WTC11 (cell line): Measurements from ENCODE around the gene KIF22.

ENCODE experiments used
- CTCF ChIP-seq: fragments of 200-600 bp; IDR thresholded peaks from 2 replicates; pipeline ENCODE4 v1.8.0; 2022; ENCODE audit warnings: antibody characterized with exemption
- HMGXB4 ChIP-seq: sonication (generic); formaldehyde crosslinking; IDR thresholded peaks from 2 replicates; pipeline ENCODE4 v1.8.1; 2023; ENCODE audit warnings: mild to moderate bottlenecking, moderate library complexity, missing genetic modification reagents
- IRF1 ChIP-seq: sonication (generic); formaldehyde crosslinking; IDR thresholded peaks from 2 replicates; pipeline ENCODE4 v1.8.0; 2023; ENCODE audit warnings: missing genetic modification reagents
- JUN ChIP-seq: sonication (generic); formaldehyde crosslinking; IDR thresholded peaks from 2 replicates; pipeline ENCODE4 v1.8.0; 2023; ENCODE audit warnings: mild to moderate bottlenecking, missing genetic modification reagents
- NR1H2 ChIP-seq: sonication (generic); formaldehyde crosslinking; IDR thresholded peaks from 2 replicates; pipeline ENCODE4 v1.9.0; 2021; ENCODE audit warnings: mild to moderate bottlenecking, moderate library complexity, missing genetic modification reagents
- NR3C1 ChIP-seq: sonication (generic); formaldehyde crosslinking; conservative IDR thresholded peaks from 2 replicates; pipeline ENCODE4 v1.8.1; 2023; ENCODE audit warnings: low read depth, mild to moderate bottlenecking, missing genetic modification reagents
- PRDM15 ChIP-seq: sonication (generic); formaldehyde crosslinking; IDR thresholded peaks from 2 replicates; pipeline ENCODE4 v1.8.0; 2022; ENCODE audit warnings: missing genetic modification reagents
- USF2 ChIP-seq: sonication (generic); formaldehyde crosslinking; IDR thresholded peaks from 2 replicates; pipeline ENCODE4 v1.8.1; 2023; ENCODE audit warnings: mild to moderate bottlenecking, missing genetic modification reagents, moderate library complexity
- ZNF121 ChIP-seq: sonication (generic); formaldehyde crosslinking; IDR thresholded peaks from 2 replicates; pipeline ENCODE4 v1.8.0; 2023; ENCODE audit warnings: missing genetic modification reagents
- ZNF317 ChIP-seq: sonication (generic); formaldehyde crosslinking; IDR thresholded peaks from 2 replicates; pipeline ENCODE4 v1.8.1; 2023; ENCODE audit warnings: low read depth, mild to moderate bottlenecking, moderate library complexity, missing genetic modification reagents, borderline replicate concordance
- ZSCAN18 ChIP-seq: fragments of 250-450 bp; sonication (Bioruptor Pico); IDR thresholded peaks from 2 replicates; pipeline ENCODE4 v2.1.2; 2022; ENCODE audit warnings: mild to moderate bottlenecking, moderate library complexity

GRCh38 chr16:29769507-29769906 lies 21.0 kb upstream of the KIF22 start:
- TF ChIP-seq CTCF = no peak
- TF ChIP-seq HMGXB4 (CRISPR knock-in tag) = no peak
- TF ChIP-seq ZNF121 (CRISPR knock-in tag) = no peak
- TF ChIP-seq ZNF317 = no peak
- no peak for TF ChIP-seq JUN (CRISPR knock-in tag)
- TF ChIP-seq PRDM15 (CRISPR knock-in tag) = no peak
- TF ChIP-seq NR3C1 (CRISPR knock-in tag) = no peak
- TF ChIP-seq NR1H2 (CRISPR knock-in tag) = no peak
- TF ChIP-seq IRF1 (CRISPR knock-in tag) = no peak
- TF ChIP-seq ZSCAN18 (CRISPR knock-in tag) = no peak
- no peak for TF ChIP-seq USF2 (CRISPR knock-in tag)
